Right ventricle myocardium superior (tissue), 1 donor: Measurements from ENCODE around the gene GMPPA. TPM values are rescaled to one million over a fixed set of nuclear protein-coding genes. Genes with fewer than 3 reads are reported as not detected.

Experiments
- microRNA-seq: library from miRNA; unstranded; fragments of <30 nt; microRNA quantifications from one replicate; pipeline ENCODE4 v1.2.0, GENCODE V29; 2020
- total RNA-seq: library from RNA; stranded (reverse); fragmentation: NEBNext Ultra II Directional; extraction: Animal tissue kit (Norgen Biotek cat#: 25700); gene quantifications from one replicate; pipeline ENCODE4 v1.2.1, GENCODE V29; 2021
- donor health status: DM: no; HTN: yes; CAD: no; lungs with severe emphysema.

Gene GMPPA
- total RNA-seq, 1 donor from 2014 or later = 22.3 TPM

Small RNA genes within 50 kb of the gene (microRNA-seq; reads per million reads assigned to microRNA genes)
- gene MIR3132 = 5.5 reads per million, percentile 15 among the genes with 10 or more reads in this experiment

Other genes with a start within 250 kb of the GMPPA start
- not detected for gene TUBA4B, start 245.6 kb upstream of the GMPPA start, total RNA-seq
- gene TUBA4A, start 245.0 kb upstream of the GMPPA start, total RNA-seq = 84.3 TPM
- 83.3 TPM for gene DNAJB2, start 219.5 kb upstream of the GMPPA start, total RNA-seq
- gene PTPRN, start 189.5 kb upstream of the GMPPA start, total RNA-seq = not detected
- gene RESP18, start 166.1 kb upstream of the GMPPA start, total RNA-seq = not detected
- 76.5 TPM for gene DNPEP, start 111.0 kb upstream of the GMPPA start, total RNA-seq
- 12,920 TPM for gene DES, start 80.5 kb upstream of the GMPPA start, total RNA-seq
- gene SPEG, start 64.0 kb upstream of the GMPPA start, total RNA-seq = 103 TPM
- not detected for gene ASIC4, start 15.6 kb downstream of the GMPPA start, total RNA-seq
- gene CHPF, start 44.9 kb downstream of the GMPPA start, total RNA-seq = 85.9 TPM
- 2.6 TPM for gene TMEM198, start 45.1 kb downstream of the GMPPA start, total RNA-seq
- gene OBSL1, start 72.6 kb downstream of the GMPPA start, total RNA-seq = 165 TPM
- gene INHA, start 73.4 kb downstream of the GMPPA start, total RNA-seq = 2.6 TPM
- 15.6 TPM for gene STK11IP, start 99.0 kb downstream of the GMPPA start, total RNA-seq
- 503 TPM for gene SLC4A3, start 128.7 kb downstream of the GMPPA start, total RNA-seq